Breast epithelium (tissue), 3 donors: ENCODE results near the gene PGGT1B.

Experiments
- CTCF ChIP-seq, 3 donors: fragments of 450-650 bp; IDR thresholded peaks; one replicate each; pipeline ENCODE4 v1.5.1; 2016 to 2017; ENCODE audit warnings: antibody characterized with exemption in 3 of 3, mild to moderate bottlenecking in 3 of 3, moderate library complexity in 3 of 3
- POLR2A ChIP-seq: fragments of 450-650 bp; IDR thresholded peaks from one replicate; pipeline ENCODE4 v1.6.1; 2016; ENCODE audit warnings: antibody characterized with exemption, mild to moderate bottlenecking, moderate library complexity

GRCh38 chr5:115267617-115268016 lies 4.9 kb upstream of the PGGT1B start:
- TF ChIP-seq CTCF (IDR thresholded peaks at IDR 0.05) (no peak), POLR2A (no peak)
